ENCODE results near the gene CHN2.

CHN2 gene

GRCh38 chr7:29471444-29472138 is 277.0 kb downstream of the CHN2 start:
- DNase-seq (ENCODE audit: low read depth) = no peak

DNA sequence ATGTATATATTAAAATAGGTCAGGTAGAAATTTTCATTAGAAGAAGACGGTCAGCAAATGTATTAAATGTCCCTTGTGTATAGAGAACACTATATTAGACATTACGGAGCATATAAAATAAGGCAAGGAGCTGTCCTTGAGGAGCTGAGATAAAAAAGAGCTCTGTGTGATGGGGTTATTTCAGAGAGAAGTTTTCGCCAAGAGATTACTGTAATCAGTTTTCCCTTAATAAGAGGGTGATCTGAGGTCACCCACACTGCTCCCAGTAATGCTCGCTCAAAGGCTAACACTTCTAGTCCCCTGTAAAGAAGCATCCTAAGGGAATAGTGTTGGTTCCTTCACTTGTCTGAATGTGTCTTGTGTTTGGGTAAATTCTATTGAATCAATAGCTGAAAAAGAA is 282.3 kb downstream of the CHN2 start:
- DNase-seq (ENCODE audit: low read depth) = no peak

DNA sequence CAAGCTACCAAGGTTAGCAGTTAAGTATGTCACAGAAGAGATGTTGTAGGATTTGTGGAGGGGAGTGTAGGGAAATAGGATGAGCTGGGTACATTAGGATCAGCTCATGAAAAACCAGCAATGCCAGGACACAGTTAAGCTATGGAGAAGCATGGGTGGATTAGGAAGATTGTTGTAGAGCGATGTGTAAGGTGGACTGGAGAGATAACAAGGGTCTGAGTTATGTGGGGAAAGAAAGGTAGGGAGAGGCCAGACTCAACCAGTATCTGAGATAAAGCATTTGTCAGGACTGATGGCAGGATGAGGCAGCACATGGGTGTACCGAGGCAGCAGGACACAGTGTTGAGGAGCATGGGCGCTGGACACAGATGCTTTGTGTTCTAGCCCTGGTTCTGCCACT is 283.7 kb downstream of the CHN2 start:
- no peak for DNase-seq (ENCODE audit: low read depth)

DNA sequence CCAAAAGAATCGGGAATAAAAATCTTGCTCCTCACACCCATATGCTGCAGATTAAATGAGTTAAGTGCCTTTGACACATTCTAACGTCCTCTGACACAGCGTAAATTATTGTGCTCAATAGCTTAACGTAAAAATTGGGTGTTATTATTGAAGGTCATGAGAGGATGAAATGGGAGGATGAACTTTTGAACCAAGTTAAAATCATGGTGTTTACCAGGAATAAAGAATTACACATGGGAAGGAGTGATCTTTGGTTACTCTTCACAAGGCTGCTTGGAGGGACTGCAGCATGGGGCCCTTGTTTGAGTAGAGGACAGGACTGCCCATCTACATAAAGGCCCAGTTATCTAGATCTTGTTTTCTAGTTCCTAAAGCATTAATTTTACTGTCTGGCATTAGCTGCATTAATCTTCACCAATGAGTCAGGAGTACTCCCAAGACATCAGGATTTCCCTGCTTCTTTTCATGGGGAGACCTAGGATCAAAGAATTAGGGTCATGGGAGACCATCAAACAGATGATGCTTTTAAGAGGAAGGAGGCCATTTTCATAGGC is 284.2 kb downstream of the CHN2 start:
- DNase-seq (ENCODE audit: low read depth) = no peak

- no peak for DNase-seq (ENCODE audit: low read depth)
Observed at GRCh38 chr7:29479301-29480200, 285.0 kb downstream of the CHN2 start.

DNA sequence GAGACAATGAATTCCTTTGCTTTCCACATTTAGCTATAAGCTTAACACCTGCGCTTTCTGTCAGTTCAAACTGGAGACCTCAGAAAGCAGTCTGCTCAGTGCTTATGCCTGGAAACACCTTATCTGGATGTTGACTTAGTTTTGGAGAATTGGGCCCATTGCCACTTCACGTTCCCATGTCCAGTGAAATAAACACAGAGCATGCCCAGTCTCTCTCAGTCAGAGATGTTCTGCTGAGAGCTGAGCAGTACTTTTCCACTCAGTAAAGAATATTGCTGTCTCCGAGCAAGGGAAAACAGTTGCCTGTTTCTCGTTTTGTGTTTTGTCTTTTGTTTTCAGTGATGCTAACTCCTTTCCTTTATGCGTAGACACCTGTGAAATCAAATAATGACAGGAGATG is 285.9 kb downstream of the CHN2 start:
- no peak for DNase-seq (ENCODE audit: low read depth)

DNA sequence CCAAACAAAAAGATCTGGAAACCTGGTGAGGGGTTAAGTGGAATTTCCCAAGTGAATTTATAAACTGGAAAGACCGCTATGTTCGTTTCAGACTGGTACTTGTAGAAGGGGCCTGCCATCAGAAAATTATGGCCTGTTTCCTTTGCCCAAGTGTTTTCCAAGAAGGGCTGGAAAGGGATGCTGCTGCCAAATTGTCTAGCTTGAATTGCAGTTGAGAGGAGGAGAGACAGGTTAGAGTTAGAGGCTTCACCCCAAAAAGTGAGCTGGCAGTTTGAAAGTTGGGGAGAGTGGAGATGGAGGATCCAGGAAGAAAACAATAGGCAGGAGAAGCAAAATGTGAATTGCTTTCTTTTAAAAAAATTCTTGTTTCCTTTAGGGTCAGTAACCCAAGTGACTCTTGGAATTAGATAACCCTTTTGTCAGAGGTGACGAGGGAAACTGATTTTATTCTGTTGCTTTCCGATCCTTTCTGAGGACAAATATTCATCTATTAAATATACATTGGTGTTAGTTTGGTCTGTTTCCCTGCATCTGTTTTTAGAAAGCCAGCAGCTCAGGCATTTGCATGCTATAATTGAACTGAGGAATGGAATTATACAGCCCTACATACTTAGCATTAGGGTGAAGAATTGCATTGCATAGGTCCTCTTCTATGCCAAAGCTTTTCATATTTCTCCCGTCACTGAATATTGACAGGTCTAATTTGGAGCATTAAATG is 286.5 kb downstream of the CHN2 start:
- DNase-seq (ENCODE audit: low read depth) = no peak

- DNase-seq (ENCODE audit: low read depth) = no peak
Observed at GRCh38 chr7:29482056-29482455, 287.5 kb downstream of the CHN2 start.

- DNase-seq (ENCODE audit: low read depth) = no peak
Observed at GRCh38 chr7:29483219-29484104, 288.9 kb downstream of the CHN2 start.

- no peak for DNase-seq (ENCODE audit: low read depth)
Observed at GRCh38 chr7:29484280-29484679, 289.7 kb downstream of the CHN2 start.

- no peak for DNase-seq (ENCODE audit: low read depth)
Observed at GRCh38 chr7:29485339-29486190, 291.0 kb downstream of the CHN2 start.

DNA sequence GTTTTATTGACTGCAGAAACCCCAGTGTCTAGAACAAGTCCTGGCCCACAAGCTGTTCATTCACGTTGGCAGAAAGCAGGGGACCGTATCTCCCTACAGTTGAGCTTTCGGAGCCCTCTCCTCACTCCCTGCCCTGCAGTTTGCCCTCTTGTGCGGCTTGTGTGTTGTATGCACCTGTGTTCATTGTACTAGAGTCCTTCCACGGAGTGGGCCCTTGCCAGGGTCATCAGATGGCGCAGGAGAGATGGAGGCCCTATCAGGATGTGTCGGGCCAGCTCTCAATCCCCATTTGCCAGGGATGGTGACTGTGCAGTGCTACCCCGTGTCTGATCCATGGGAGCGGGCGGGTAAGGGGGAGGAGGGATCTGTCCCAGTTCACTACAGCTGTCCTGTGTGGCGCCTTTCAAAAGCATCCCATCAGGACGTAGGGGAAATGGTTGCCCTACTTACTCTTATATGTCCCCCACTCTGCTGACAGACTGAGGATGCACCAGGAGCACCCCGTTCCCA is 291.7 kb downstream of the CHN2 start:
- no peak for DNase-seq (ENCODE audit: low read depth)

GRCh38 chr7:29487424-29487823 is 292.8 kb downstream of the CHN2 start:
- DNase-seq (ENCODE audit: low read depth) = no peak

DNA sequence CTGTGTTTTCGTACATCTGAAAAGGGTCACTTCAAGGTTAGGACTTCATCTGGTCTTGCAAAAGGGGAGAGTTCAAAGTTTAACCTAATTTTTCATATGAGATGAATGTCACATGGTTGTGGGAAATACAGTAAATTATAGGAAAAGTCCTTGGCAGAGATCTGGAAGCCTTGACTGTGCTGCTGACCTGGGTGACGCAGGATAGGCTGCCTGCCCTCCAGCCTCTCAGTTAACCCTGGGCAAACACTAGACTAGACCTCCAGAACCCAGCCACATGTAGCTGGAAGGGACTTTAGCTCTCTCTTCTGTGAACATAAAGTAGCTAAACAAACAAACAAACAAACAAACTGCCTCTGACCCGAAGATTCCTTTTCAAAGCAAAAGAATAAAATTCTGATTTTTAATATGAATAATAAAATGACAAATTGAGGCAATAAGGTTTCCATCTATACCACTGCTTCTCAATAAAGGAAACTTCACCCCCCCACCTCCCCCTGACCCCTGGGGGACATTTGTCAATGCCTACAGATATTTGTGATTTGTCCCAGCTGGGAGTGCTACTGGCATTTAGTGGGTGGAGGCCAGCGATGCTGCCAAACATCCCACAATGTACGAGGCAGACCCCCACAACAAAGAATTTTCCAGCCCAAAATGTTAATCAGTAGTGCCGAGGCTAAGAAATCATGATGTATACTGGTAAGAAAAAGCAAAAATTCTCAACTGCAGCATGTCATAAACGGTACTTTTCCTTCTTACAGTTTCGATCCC is 293.8 kb downstream of the CHN2 start:
- DNase-seq (ENCODE audit: low read depth) = no peak

DNA sequence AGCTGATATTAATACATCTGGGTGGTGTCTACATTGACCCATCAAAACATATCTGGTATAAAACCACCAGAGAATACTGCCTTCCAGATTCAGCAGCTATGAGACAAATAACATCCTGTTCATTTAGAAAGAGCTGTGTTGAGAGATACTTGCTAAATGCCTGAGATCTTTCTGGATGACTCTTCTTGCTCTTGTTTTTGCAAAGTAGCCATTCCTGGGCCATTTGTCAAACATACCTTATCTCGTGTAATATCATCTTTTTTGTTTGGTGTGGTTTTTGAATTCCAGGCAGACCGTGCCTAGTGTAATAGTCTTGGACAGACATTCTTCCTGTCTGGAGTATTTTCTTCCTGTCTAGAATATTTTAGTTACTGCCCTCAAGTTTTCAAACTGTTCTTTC is 294.4 kb downstream of the CHN2 start:
- DNase-seq (ENCODE audit: low read depth) = no peak

DNA sequence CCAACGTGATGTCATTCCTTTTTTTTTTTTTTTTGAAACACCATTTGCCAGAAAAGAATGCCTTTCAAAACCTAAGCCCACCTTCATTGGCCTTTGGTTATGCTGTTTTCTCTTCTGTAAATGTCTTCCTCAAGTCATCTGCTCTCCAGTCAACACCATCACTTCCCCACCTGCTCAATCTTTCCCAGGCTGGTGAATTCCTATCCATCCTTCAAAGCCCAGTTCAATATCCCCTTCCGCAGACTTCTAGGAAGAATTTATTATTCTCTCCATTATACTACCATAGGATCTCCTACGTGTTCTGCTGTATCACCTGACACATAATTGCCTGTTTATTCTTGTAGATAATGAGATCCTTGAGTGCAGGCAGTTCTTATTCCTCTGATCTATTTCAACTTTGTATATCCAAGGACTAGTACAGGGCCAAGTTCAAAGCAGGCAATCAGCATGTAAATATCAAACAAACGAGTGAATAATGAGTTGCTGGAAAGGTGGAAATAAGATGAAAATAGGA is 295.6 kb downstream of the CHN2 start:
- DNase-seq (ENCODE audit: low read depth) = no peak

DNA sequence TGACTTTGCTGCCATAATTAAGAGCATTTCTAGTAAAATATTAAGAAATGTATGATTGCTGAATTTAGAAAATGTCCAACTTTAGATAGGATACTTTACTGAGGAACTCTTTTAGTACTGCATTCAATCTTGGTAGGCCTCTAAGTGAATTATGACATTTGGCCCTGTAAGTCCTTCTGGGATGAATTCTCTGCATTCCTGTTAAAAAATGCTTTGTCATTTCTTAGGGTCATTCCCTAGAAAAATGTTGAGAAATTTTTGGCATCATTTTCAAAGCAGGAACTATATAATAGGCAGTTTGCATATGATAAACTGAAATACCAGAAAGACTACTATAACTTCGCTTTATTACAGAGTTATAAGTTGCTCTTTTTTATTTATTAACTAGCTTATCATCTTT is 299.8 kb downstream of the CHN2 start:
- DNase-seq (ENCODE audit: low read depth) = no peak

DNA sequence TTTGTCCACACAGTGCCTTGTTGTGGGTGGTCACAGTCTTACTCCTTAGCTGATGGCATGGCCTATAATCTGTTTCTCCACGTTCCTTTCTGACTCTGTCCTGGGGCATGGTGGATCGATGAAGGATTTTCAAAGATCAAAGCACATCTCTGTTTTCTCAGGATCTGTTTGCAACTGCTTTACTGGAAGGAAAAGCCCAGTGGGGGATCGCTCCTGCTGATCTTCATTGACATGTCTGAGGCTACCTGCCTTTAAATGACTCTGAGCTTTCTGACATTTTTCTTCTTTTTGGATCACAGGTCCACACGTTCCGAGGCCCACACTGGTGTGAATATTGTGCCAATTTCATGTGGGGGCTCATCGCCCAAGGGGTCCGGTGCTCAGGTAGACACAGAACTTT is 301.1 kb downstream of the CHN2 start:
- DNase-seq (ENCODE audit: low read depth) = no peak

GRCh38 chr7:29496355-29497020 is 301.9 kb downstream of the CHN2 start:
- no peak for DNase-seq (ENCODE audit: low read depth)
